Activated naive CD4-positive, alpha-beta T cell treated with anti-CD3 and anti-CD28 coated beads for 36 hours (primary cell): ENCODE results near the gene NEU4. TPM values are rescaled to one million over a fixed set of nuclear protein-coding genes. Genes with fewer than 3 reads are reported as not detected.
A peak's percentile ranks its signal among the peaks of the same experiment; 100 is the strongest.
"Not testable (repeated sequence)": the region's sequence is repeated elsewhere in the genome, so short reads cannot be mapped to it uniquely, and the experiment has no call there.

Source experiments
- CTCF ChIA-PET: fragments of 350-600 bp; sonication (Branson Sonifier 250); formaldehyde crosslinking; loops from one replicate; lab custom pipeline; 2021; ENCODE audit warnings: antibody characterized with exemption; lab: Charles Lee
- DNase-seq: peaks from one replicate; pipeline ENCODE4 v3.0.0-alpha.2; 2020
- H3K27ac Mint-ChIP-seq: one replicate; pipeline ENCODE4 v1.8.0; 2021; ENCODE audit warnings: mild to moderate bottlenecking, mixed read lengths
- H3K27me3 Mint-ChIP-seq: one replicate; pipeline ENCODE4 v1.8.0; 2021; ENCODE audit warnings: low read depth, mixed read lengths
- H3K36me3 Mint-ChIP-seq: one replicate; pipeline ENCODE4 v1.8.0; 2021; ENCODE audit warnings: low read depth, mixed read lengths
- H3K4me1 Mint-ChIP-seq: one replicate; pipeline ENCODE4 v1.8.0; 2021; ENCODE audit warnings: low read depth, mixed read lengths
- H3K4me3 Mint-ChIP-seq: one replicate; pipeline ENCODE4 v1.8.0; 2021; ENCODE audit warnings: mild to moderate bottlenecking, moderate library complexity, mixed read lengths
- H3K9me3 Mint-ChIP-seq: one replicate; pipeline ENCODE4 v1.8.0; 2021; ENCODE audit warnings: mixed read lengths
- intact Hi-C: fragments of 100-400 bp; cut with micrococcal nuclease; formaldehyde crosslinking; loops from one replicate; pipeline ENCODE4 v1.15.1; 2023
- total RNA-seq, 2 experiments: library from RNA; stranded (reverse); gene quantifications; one replicate each; pipeline ENCODE4 v1.2.3, GENCODE V29; 2021

Gene NEU4
- total RNA-seq, 2 experiments from 2014 or later, result not detected

GRCh38 chr2:241821460-241822263 lies 12.7 kb downstream of the NEU4 start:
- Mint-ChIP-seq H3K27me3 (peaks cover 3% of the 10 kb centered on the region), H3K27ac (peak overlapping the region; percentile 81), H3K9me3 (peaks cover 6% of the 10 kb centered on the region), H3K4me1 (peaks cover 18% of the 10 kb centered on the region), H3K4me3 (peak overlapping the region; percentile 65), H3K36me3 (peaks cover 7% of the 10 kb centered on the region)
- CTCF ChIA-PET, result no interaction called here
- peak; percentile 46 for DNase-seq
- intact Hi-C loops, result no loop called here

GRCh38 chr2:241822264-241822623 lies 13.3 kb downstream of the NEU4 start:
- H3K9me3 Mint-ChIP-seq, result peaks cover 12% of the 10 kb centered on the region

DNA sequence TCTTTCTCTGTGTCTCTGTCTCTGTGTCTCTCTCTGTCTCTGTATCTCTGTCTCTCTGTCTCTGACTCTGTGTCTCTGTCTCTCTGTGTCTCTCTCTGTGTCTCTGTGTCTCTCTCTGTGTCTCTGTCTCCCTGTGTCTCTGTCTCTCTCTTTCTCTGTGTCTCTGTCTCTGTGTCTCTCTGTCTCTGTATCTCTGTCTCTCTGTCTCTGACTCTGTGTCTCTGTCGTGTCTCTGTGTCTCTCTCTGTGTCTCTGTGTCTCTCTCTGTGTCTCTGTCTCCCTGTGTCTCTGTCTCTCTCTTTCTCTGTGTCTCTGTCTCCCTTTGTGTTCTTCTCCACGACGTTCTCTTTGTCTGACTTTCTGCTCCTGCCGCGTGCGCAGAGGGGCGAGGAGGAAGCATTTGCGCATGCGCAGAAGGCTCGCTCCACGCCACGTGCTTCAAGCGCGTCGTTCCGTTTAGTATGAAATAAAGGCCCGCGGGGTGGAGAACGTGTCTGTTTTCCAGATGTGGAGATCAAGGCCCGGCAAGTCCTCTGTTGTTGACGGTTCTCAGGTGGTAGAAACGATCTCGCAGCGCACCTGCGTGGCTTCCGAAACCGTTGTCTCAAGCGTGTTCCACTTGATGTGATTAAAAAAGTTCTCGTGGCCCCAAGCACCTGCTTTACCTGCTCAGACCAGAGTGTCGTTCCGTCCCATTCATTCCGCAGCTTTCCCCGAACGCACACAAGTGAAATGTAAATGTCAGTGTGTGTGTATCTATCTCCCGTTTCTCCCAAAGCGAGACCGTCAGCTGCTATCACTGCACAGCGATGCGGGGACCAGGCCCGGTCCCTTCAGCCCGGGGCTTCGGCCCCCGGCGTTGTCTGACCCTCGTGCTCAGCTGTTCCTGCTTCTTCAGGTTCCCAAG lies 14.8 kb downstream of the NEU4 start:
- peaks cover 14% of the 10 kb centered on the region for H3K36me3 Mint-ChIP-seq
- H3K4me3 Mint-ChIP-seq, H3K27me3 Mint-ChIP-seq, CTCF ChIA-PET, intact Hi-C loops, DNase-seq: not testable (repeated sequence)
- peaks cover 20% of the 10 kb centered on the region for H3K9me3 Mint-ChIP-seq
- H3K4me1 Mint-ChIP-seq, result peaks cover 14% of the 10 kb centered on the region
- peak overlapping the region; percentile 25 for H3K27ac Mint-ChIP-seq

More at GRCh38 chr2:241822264-241822623, 13.3 kb downstream of the NEU4 start:
- no peak for DNase-seq
- Mint-ChIP-seq H3K27me3 (peaks cover 3% of the 10 kb centered on the region), H3K27ac (no peak overlapping the region), H3K36me3 (peaks cover 9% of the 10 kb centered on the region), H3K4me3 (peak overlapping the region; percentile 65), H3K4me1 (peaks cover 18% of the 10 kb centered on the region)
- intact Hi-C loops, result no loop called here
- CTCF ChIA-PET, result no interaction called here

GRCh38 chr2:241827394-241827793 lies 18.4 kb downstream of the NEU4 start:
- no peak overlapping the region for H3K27ac Mint-ChIP-seq
- H3K36me3 Mint-ChIP-seq, result peaks cover 14% of the 10 kb centered on the region
- DNase-seq, result no peak
- H3K27me3 Mint-ChIP-seq, result peaks cover 14% of the 10 kb centered on the region
- H3K9me3 Mint-ChIP-seq, result peaks cover 20% of the 10 kb centered on the region
- peaks cover 7% of the 10 kb centered on the region for H3K4me1 Mint-ChIP-seq
- CTCF ChIA-PET, result no interaction called here
- intact Hi-C loops, result no loop called here
- no peak overlapping the region for H3K4me3 Mint-ChIP-seq

DNA sequence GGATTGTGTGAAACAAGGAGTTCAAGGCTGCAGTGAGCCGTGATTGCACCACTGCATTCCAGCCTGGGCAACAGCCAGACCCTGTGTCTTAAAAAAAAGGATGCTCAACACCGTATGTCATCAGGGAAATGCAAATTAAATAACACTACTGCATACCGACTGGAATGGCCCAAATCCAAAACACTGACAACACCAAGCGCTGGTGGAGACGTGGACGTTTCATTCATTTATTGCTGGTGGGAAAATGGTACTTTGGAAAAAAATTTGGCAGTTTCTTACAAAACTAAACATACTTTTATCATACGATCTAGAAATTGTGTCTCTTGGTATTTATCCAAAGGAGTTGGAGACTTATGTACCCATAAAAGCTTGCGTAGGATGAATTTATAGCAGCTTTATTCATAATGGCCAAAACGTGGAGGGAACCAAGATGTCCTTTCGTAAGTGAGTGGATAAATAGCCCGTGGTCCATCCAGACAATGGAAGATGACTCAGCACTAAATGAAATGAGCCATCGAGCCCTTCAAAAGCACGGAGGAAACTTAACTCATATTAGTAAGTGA lies 24.2 kb downstream of the NEU4 start:
- Mint-ChIP-seq H3K4me3 (no peak overlapping the region), H3K27me3 (peaks cover 28% of the 10 kb centered on the region)
- CTCF ChIA-PET, result no interaction called here

GRCh38 chr2:241833756-241834526 lies 24.9 kb downstream of the NEU4 start:
- H3K36me3 Mint-ChIP-seq, H3K4me3 Mint-ChIP-seq, H3K9me3 Mint-ChIP-seq, DNase-seq, H3K27ac Mint-ChIP-seq, intact Hi-C loops: not testable (repeated sequence)
- CTCF ChIA-PET, result interaction anchor here (1.3 kb wide), 1 partner anchor 33 kb away, joined by 3 read pairs; no protein-coding TSS in a partner anchor
- H3K27me3 Mint-ChIP-seq, result peaks cover 24% of the 10 kb centered on the region
- peaks cover 11% of the 10 kb centered on the region for H3K4me1 Mint-ChIP-seq

More for the DNA sequence above, 24.2 kb downstream of the NEU4 start:
- Mint-ChIP-seq H3K36me3 (peaks cover 3% of the 10 kb centered on the region), H3K27ac (no peak overlapping the region), H3K4me1 (peaks cover 6% of the 10 kb centered on the region), H3K9me3 (peaks cover 2% of the 10 kb centered on the region)
- intact Hi-C loops, result no loop called here
- DNase-seq, result no peak

DNA sequence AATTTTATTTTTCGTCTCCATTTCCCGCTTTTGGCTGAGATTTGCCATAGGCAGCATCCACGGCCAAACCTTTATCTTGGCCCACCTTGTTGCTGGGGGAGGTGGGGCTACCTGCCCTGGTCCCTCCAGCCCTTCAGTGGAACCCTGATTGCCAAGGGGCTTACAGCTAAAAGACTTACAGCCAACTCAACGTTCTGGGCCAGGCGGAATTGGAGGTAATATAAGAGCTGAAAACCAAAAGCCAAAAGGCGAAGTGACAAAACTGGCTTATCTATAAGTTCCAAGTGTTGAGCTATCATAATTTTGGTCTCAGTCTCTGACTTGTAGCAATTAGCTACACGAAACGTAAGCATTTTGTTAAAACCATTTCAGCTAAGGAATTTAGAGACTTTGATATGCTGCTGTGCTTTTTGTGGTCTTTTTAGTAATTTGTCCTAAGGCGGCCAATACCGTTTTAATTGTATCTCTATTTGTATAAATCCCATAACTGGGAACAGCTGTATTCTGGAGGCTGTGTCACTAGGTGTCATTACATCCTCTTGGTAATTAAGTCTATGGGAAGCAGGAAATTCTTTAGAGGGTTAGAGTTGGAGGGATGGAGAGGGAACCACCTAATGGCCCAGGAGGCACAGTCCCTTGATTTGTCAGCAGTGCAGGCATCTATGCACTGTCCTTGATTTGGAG lies 25.7 kb downstream of the NEU4 start:
- Mint-ChIP-seq H3K36me3 (no peaks in the 10 kb centered on the region), H3K9me3 (no peaks in the 10 kb centered on the region), H3K27ac (no peak overlapping the region), H3K4me1 (peaks cover 11% of the 10 kb centered on the region), H3K27me3 (peaks cover 19% of the 10 kb centered on the region), H3K4me3 (no peak overlapping the region)
- CTCF ChIA-PET, result interaction anchor here (1.3 to 1.8 kb wide), 2 partner anchors 32 to 44 kb away, joined by 3 to 7 read pairs; no protein-coding TSS in a partner anchor
- no peak for DNase-seq
- intact Hi-C loops, result no loop called here

DNA sequence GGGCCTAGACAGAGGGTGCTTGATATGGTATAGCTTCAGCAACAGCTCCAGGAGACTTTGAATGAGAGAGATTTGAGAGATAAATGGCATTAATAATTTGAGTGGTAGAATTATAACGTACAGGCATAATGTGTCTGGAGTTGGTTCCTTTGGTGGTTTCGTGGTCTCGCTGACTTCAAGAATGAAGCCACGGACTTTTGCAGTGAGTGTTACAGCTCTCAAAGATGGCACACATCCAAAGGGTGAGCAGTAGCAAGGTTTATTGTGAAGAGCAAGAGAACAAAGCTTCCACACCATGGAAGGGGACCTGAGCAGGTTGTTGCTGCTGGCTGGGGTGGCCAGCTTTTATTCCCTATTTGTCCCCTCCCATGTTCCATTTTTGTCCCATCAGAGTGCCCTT lies 26.6 kb downstream of the NEU4 start:
- no peak overlapping the region for H3K4me3 Mint-ChIP-seq
- H3K4me1 Mint-ChIP-seq, result peaks cover 11% of the 10 kb centered on the region
- H3K27me3 Mint-ChIP-seq, result peaks cover 19% of the 10 kb centered on the region
- CTCF ChIA-PET, result interaction anchor here (1.3 to 1.8 kb wide), 2 partner anchors 31 to 43 kb away, joined by 3 to 7 read pairs; no protein-coding TSS in a partner anchor
- H3K27ac Mint-ChIP-seq, result no peak overlapping the region
- intact Hi-C loops, result no loop called here
- H3K36me3 Mint-ChIP-seq, result no peaks in the 10 kb centered on the region
- DNase-seq, result no peak
- no peaks in the 10 kb centered on the region for H3K9me3 Mint-ChIP-seq

DNA sequence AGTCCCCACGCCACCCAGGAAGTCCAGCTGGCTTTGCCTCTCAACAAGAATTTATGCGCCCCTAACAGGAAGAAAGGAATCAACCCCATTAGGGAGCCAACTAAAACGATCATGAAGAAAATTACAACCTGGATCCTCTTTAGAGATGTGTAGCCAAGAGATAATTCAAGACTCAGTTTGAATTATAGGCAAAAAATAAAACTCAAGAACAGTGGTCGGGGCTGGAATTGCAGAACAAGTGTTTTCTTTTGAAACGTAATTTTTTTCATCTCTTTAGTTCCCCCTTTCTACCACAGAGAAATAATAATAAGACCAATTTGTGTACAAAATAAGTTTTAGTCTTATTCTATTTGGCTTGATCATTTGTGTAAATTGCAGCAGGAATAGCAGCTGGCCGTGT lies 27.3 kb downstream of the NEU4 start:
- no peaks in the 10 kb centered on the region for H3K36me3 Mint-ChIP-seq
- H3K4me3 Mint-ChIP-seq, result no peak overlapping the region
- H3K9me3 Mint-ChIP-seq, result no peaks in the 10 kb centered on the region
- H3K4me1 Mint-ChIP-seq, result peaks cover 11% of the 10 kb centered on the region
- no peak overlapping the region for H3K27ac Mint-ChIP-seq
- CTCF ChIA-PET, result interaction anchor here (0.9 to 1.8 kb wide), 2 partner anchors 17 to 42 kb away, joined by 3 to 7 read pairs; no protein-coding TSS in a partner anchor
- peaks cover 17% of the 10 kb centered on the region for H3K27me3 Mint-ChIP-seq
- intact Hi-C loops, result no loop called here
- DNase-seq, result no peak

DNA sequence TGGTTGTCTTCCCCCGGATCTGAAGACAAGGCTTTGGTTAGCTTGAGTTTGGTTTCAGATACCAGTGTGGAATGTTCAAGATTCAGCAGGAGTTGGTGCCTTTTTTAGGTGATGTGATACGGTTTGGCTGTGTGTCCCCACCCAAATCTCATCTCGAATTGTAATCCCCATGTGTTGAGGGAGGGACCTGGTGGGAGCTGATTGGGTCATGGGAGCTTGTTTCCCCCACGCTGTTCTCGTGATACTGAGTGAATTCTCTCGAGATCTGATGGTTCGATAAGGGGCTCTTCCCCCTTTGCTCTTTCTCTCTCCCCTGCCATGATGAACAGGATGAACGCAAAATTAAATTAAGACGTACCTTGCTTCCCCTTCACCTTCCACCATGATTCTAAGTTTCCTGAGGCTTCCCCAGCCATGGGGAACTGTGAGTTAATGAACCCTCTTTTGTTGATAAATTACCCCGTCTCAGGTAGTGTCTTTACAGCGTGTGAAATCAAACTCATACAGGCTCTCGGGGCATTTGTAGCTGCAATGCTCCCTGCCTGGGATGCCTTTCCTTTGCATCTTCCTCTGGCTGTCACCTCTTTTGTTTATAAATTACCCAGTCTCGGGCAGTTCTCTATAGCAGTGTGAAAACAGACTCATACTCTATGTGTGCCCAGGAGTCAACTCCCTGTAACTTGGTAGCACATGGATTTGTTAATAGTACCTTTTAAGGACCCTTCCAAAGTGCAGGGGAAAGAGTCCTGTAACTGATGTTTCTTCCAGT lies 28.4 kb downstream of the NEU4 start:
- intact Hi-C loops, result no loop called here
- no peak overlapping the region for H3K4me3 Mint-ChIP-seq
- no peaks in the 10 kb centered on the region for H3K36me3 Mint-ChIP-seq
- peaks cover 13% of the 10 kb centered on the region for H3K27me3 Mint-ChIP-seq
- H3K9me3 Mint-ChIP-seq, result no peaks in the 10 kb centered on the region
- CTCF ChIA-PET, result interaction anchor here (0.6 to 1.1 kb wide), 3 partner anchors 16 to 222 kb away, joined by 3 to 4 read pairs (median 3); no protein-coding TSS in a partner anchor
- peaks cover 12% of the 10 kb centered on the region for H3K4me1 Mint-ChIP-seq
- H3K27ac Mint-ChIP-seq, result no peak overlapping the region
- DNase-seq, result no peak
